Stimulated activated naive CD8-positive, alpha-beta T cell treated with anti-CD3 and anti-CD28 coated beads, Interleukin-15, amount 100 ng/mL, for 72 hours (primary cell): ENCODE data around the gene GPSM1.
A peak's percentile ranks its signal among the peaks of the same experiment; 100 is the strongest.

ENCODE experiments used
- ATAC-seq: fragments of 150-1000 bp; cut with Tn5 transposase; 2 replicates; pipeline ENCODE4 v1.10.0; 2021; ENCODE audit warnings: mild to moderate bottlenecking, moderate library complexity
- DNase-seq, 2 donors: peaks; one replicate each; pipeline ENCODE4 v3.0.0; 2021 to 2022
- H3K27ac Mint-ChIP-seq, 2 donors: one replicate each; pipeline ENCODE4 v1.8.0; 2022; ENCODE audit warnings: mild to moderate bottlenecking in 2 of 2, mixed read lengths in 2 of 2, moderate library complexity in 2 of 2
- H3K27me3 Mint-ChIP-seq: one replicate; pipeline ENCODE4 v1.8.0; 2022; ENCODE audit warnings: mixed read lengths
- H3K4me1 Mint-ChIP-seq: one replicate; pipeline ENCODE4 v1.8.0; 2022; ENCODE audit warnings: mild to moderate bottlenecking, mixed read lengths
- H3K4me3 Mint-ChIP-seq, 2 donors: one replicate each; pipeline ENCODE4 v1.8.0; 2022; ENCODE audit warnings: mild to moderate bottlenecking in 2 of 2, mixed read lengths in 2 of 2, moderate library complexity in 1 of 2
- H3K9me3 Mint-ChIP-seq, 2 donors: one replicate each; pipeline ENCODE4 v1.8.0; 2022; ENCODE audit warnings: mixed read lengths in 2 of 2

The GPSM1 gene

GRCh38 chr9:136297016-136297691 lies 30.2 kb upstream of the GPSM1 start:
- no peak for ATAC-seq

GRCh38 chr9:136297766-136298735 lies 29.3 kb upstream of the GPSM1 start:
- Mint-ChIP-seq H3K27me3 (no peaks in the 10 kb centered on the region), H3K27ac (no peak overlapping the region), H3K9me3 (no peaks in the 10 kb centered on the region), H3K4me1 (no peaks in the 10 kb centered on the region), H3K4me3 (no peak overlapping the region)
- no peak for ATAC-seq
- no peak for DNase-seq

More at GRCh38 chr9:136297016-136297691, 30.2 kb upstream of the GPSM1 start:
- no peaks in the 10 kb centered on the region for H3K9me3 Mint-ChIP-seq
- DNase-seq, result no peak
- H3K4me1 Mint-ChIP-seq, result no peaks in the 10 kb centered on the region
- H3K27me3 Mint-ChIP-seq, result no peaks in the 10 kb centered on the region
- H3K27ac Mint-ChIP-seq, result no peak overlapping the region
- H3K4me3 Mint-ChIP-seq, result no peak overlapping the region

GRCh38 chr9:136299116-136299515 lies 28.2 kb upstream of the GPSM1 start:
- DNase-seq, result no peak
- no peak for ATAC-seq
- Mint-ChIP-seq H3K27ac (no peak overlapping the region), H3K4me1 (no peaks in the 10 kb centered on the region), H3K27me3 (no peaks in the 10 kb centered on the region), H3K9me3 (no peaks in the 10 kb centered on the region), H3K4me3 (no peak overlapping the region)

GRCh38 chr9:136299541-136299940 lies 27.8 kb upstream of the GPSM1 start:
- H3K9me3 Mint-ChIP-seq, result no peaks in the 10 kb centered on the region
- no peaks in the 10 kb centered on the region for H3K27me3 Mint-ChIP-seq
- DNase-seq (no peak), ATAC-seq (no peak)
- H3K4me1 Mint-ChIP-seq, result no peaks in the 10 kb centered on the region
- no peak overlapping the region for H3K27ac Mint-ChIP-seq
- H3K4me3 Mint-ChIP-seq, result no peak overlapping the region

GRCh38 chr9:136300016-136300545 lies 27.3 kb upstream of the GPSM1 start:
- Mint-ChIP-seq H3K27me3 (no peaks in the 10 kb centered on the region), H3K4me1 (no peaks in the 10 kb centered on the region), H3K27ac (no peak overlapping the region), H3K9me3 (no peaks in the 10 kb centered on the region), H3K4me3 (no peak overlapping the region)
- ATAC-seq (no peak), DNase-seq (no peak)

- Mint-ChIP-seq H3K4me3 (no peak overlapping the region), H3K27me3 (no peaks in the 10 kb centered on the region), H3K4me1 (no peaks in the 10 kb centered on the region), H3K27ac (no peak overlapping the region), H3K9me3 (no peaks in the 10 kb centered on the region)
- DNase-seq (no peak), ATAC-seq (no peak)
Measured at GRCh38 chr9:136300866-136301265, 26.5 kb upstream of the GPSM1 start.

GRCh38 chr9:136302527-136302926 lies 24.8 kb upstream of the GPSM1 start:
- no peak overlapping the region for H3K27ac Mint-ChIP-seq

GRCh38 chr9:136303066-136303824 lies 24.1 kb upstream of the GPSM1 start:
- no peaks in the 10 kb centered on the region for H3K9me3 Mint-ChIP-seq
- H3K4me1 Mint-ChIP-seq, result no peaks in the 10 kb centered on the region
- DNase-seq (no peak), ATAC-seq (no peak)
- H3K4me3 Mint-ChIP-seq, result no peak overlapping the region
- H3K27ac Mint-ChIP-seq, result no peak overlapping the region
- H3K27me3 Mint-ChIP-seq, result no peaks in the 10 kb centered on the region

More at GRCh38 chr9:136302527-136302926, 24.8 kb upstream of the GPSM1 start:
- no peaks in the 10 kb centered on the region for H3K27me3 Mint-ChIP-seq
- ATAC-seq (no peak), DNase-seq (no peak)
- H3K4me1 Mint-ChIP-seq, result no peaks in the 10 kb centered on the region
- H3K4me3 Mint-ChIP-seq, result no peak overlapping the region
- no peaks in the 10 kb centered on the region for H3K9me3 Mint-ChIP-seq

GRCh38 chr9:136303825-136304416 lies 23.4 kb upstream of the GPSM1 start, which contains the start of gene CCDC187:
Gene CCDC187, minus strand, starts transcription at chr9:136304094. Its CDS starts 264 bp downstream, at chr9:136303830.
- H3K4me3 Mint-ChIP-seq, result no peak within 1 kb of the TSS
- DNase-seq (no peak), ATAC-seq (no peak)
- H3K27me3 Mint-ChIP-seq, result no peaks in the 10 kb centered on the region
- H3K4me1 Mint-ChIP-seq, result no peaks in the 10 kb centered on the region
- H3K27ac Mint-ChIP-seq, result no peak within 1 kb of the TSS
- H3K9me3 Mint-ChIP-seq, result no peaks in the 10 kb centered on the region

GRCh38 chr9:136304456-136304855 lies 22.9 kb upstream of the GPSM1 start:
- H3K27me3 Mint-ChIP-seq, result no peaks in the 10 kb centered on the region
- no peaks in the 10 kb centered on the region for H3K4me1 Mint-ChIP-seq
- no peaks in the 10 kb centered on the region for H3K9me3 Mint-ChIP-seq
- no peak for ATAC-seq
- H3K27ac Mint-ChIP-seq, result no peak overlapping the region
- DNase-seq, result no peak
- no peak overlapping the region for H3K4me3 Mint-ChIP-seq

GRCh38 chr9:136304981-136305380 lies 22.4 kb upstream of the GPSM1 start:
- no peaks in the 10 kb centered on the region for H3K9me3 Mint-ChIP-seq
- no peak overlapping the region for H3K27ac Mint-ChIP-seq
- DNase-seq, result no peak
- no peaks in the 10 kb centered on the region for H3K27me3 Mint-ChIP-seq
- H3K4me1 Mint-ChIP-seq, result no peaks in the 10 kb centered on the region
- no peak for ATAC-seq
- H3K4me3 Mint-ChIP-seq, result no peak overlapping the region

- DNase-seq, result no peak
- Mint-ChIP-seq H3K27ac (no peak overlapping the region), H3K9me3 (no peaks in the 10 kb centered on the region), H3K4me3 (no peak overlapping the region), H3K27me3 (no peaks in the 10 kb centered on the region), H3K4me1 (no peaks in the 10 kb centered on the region)
- ATAC-seq, result no peak
Measured at GRCh38 chr9:136305804-136306203, 21.5 kb upstream of the GPSM1 start.

GRCh38 chr9:136306211-136307208 lies 20.8 kb upstream of the GPSM1 start:
- Mint-ChIP-seq H3K9me3 (no peaks in the 10 kb centered on the region), H3K4me1 (no peaks in the 10 kb centered on the region), H3K27ac (peak overlapping the region in 1 of 2 donors; percentile 21), H3K27me3 (no peaks in the 10 kb centered on the region), H3K4me3 (peak overlapping the region in 1 of 2 donors; percentile 6)
- peak; percentile 47 for ATAC-seq
- no peak for DNase-seq

- Mint-ChIP-seq H3K4me1 (no peaks in the 10 kb centered on the region), H3K27ac (no peak overlapping the region), H3K4me3 (no peak overlapping the region), H3K27me3 (no peaks in the 10 kb centered on the region), H3K9me3 (no peaks in the 10 kb centered on the region)
- ATAC-seq, result no peak
- no peak for DNase-seq
Measured at GRCh38 chr9:136307215-136307750, 20.1 kb upstream of the GPSM1 start.
